Erythroblast (primary cell): ENCODE measurements around the gene LEPR.
"Not testable (repeated sequence)": the region's sequence is repeated elsewhere in the genome, so short reads cannot be mapped to it uniquely, and the experiment has no call there.

Experiments used
- GATA1 ChIP-seq: IDR thresholded peaks from 2 replicates; pipeline ENCODE4 v1.6.1; 2011; ENCODE audit warnings: low read depth, mild to moderate bottlenecking, control low read depth, low read length, moderate library complexity
- POLR2A ChIP-seq: IDR thresholded peaks from 2 replicates; pipeline ENCODE4 v1.6.1; 2011; ENCODE audit warnings: mild to moderate bottlenecking, low read length

GRCh38 chr1:65465837-65466236 lies 45.4 kb downstream of the LEPR start:
- TF ChIP-seq POLR2A, GATA1: not testable (repeated sequence)
